CD14-positive monocyte (primary cell): ENCODE measurements around the gene NUMB. TPM values are rescaled to one million over a fixed set of nuclear protein-coding genes. Genes with fewer than 3 reads are reported as not detected.
"Not testable (repeated sequence)": the region's sequence is repeated elsewhere in the genome, so short reads cannot be mapped to it uniquely, and the experiment has no call there.

Experiments
- DNase-seq, 3 donors: peaks; one replicate each; pipeline ENCODE4 v3.0.0-alpha.2; 2011 to 2022
- H2AFZ ChIP-seq: 2 replicates; pipeline ENCODE4 v1.6.0; 2012; ENCODE audit warnings: mild to moderate bottlenecking, low read depth, low read length, inconsistent platforms; ENCODE audit not compliant: insufficient read depth, poor library complexity, severe bottlenecking
- H3K27ac ChIP-seq, 2 donors: 1 replicate in 1 of 2; 2 replicates in 1 of 2; pipeline ENCODE4 v1.5.1; 2012 to 2013; ENCODE audit warnings: low read length in 2 of 2, control low read depth in 1 of 2, inconsistent platforms in 1 of 2, low read depth in 1 of 2, mild to moderate bottlenecking in 1 of 2
- H3K27me3 ChIP-seq, 2 donors: one replicate each; pipeline versions ENCODE4 v1.6.0 to v1.6.1; 2011 to 2013; ENCODE audit warnings: low read length in 2 of 2; ENCODE audit not compliant: control insufficient read depth in 2 of 2, insufficient read depth in 2 of 2
- H3K36me3 ChIP-seq, 2 donors: replicated peaks in 1 of 2; 1 replicate in 1 of 2; 2 replicates in 1 of 2; pipeline versions ENCODE4 v1.5.1 to v1.6.1; 2012 to 2013; ENCODE audit warnings: low read length in 2 of 2, control low read depth in 1 of 2, inconsistent platforms in 1 of 2, mild to moderate bottlenecking in 1 of 2; ENCODE audit not compliant: insufficient read depth in 2 of 2, control insufficient read depth in 1 of 2
- H3K4me1 ChIP-seq, 2 donors: 1 replicate in 1 of 2; 2 replicates in 1 of 2; pipeline versions ENCODE4 v1.5.1 to v1.6.1; 2012 to 2013; ENCODE audit warnings: low read length in 2 of 2, control low read depth in 1 of 2, inconsistent platforms in 1 of 2, mild to moderate bottlenecking in 1 of 2, moderate library complexity in 1 of 2; ENCODE audit not compliant: insufficient read depth in 2 of 2, control insufficient read depth in 1 of 2
- H3K4me2 ChIP-seq: replicated peaks from 2 replicates; pipeline ENCODE3; 2012; ENCODE audit warnings: low read length, moderate library complexity, mild to moderate bottlenecking; ENCODE audit not compliant: poor library complexity, severe bottlenecking; ENCODE audit errors: extremely low read depth
- H3K4me3 ChIP-seq, 3 experiments: fragments of 200-600 bp in 1 of 3; sonication (generic) in 1 of 3; replicated peaks in 1 of 3; 1 replicate in 2 of 3; 2 replicates in 1 of 3; pipeline ENCODE4 v1.5.1; 2011 to 2013; ENCODE audit warnings: low read length in 3 of 3, mild to moderate bottlenecking in 3 of 3, control low read depth in 2 of 3, low read depth in 2 of 3, inconsistent platforms in 1 of 3, moderate library complexity in 1 of 3
- H3K79me2 ChIP-seq: 2 replicates; pipeline ENCODE4 v1.6.0; 2012; ENCODE audit warnings: mild to moderate bottlenecking, control low read depth, inconsistent platforms, low read length, moderate library complexity; ENCODE audit not compliant: insufficient read depth
- H3K9ac ChIP-seq: 2 replicates; pipeline ENCODE4 v1.6.0; 2017; ENCODE audit warnings: low read length, mild to moderate bottlenecking; ENCODE audit not compliant: insufficient read depth, poor library complexity, severe bottlenecking
- H3K9me3 ChIP-seq, 2 donors: replicated peaks in 1 of 2; 1 replicate in 1 of 2; 2 replicates in 1 of 2; pipeline versions ENCODE4 v1.5.1 to v1.6.1; 2012 to 2013; ENCODE audit warnings: low read length in 2 of 2, control low read depth in 1 of 2; ENCODE audit not compliant: control insufficient read depth in 1 of 2, insufficient read depth in 1 of 2
- H4K20me1 ChIP-seq: 2 replicates; pipeline ENCODE4 v1.6.0; 2012; ENCODE audit warnings: mild to moderate bottlenecking, low read length, control low read depth, moderate library complexity; ENCODE audit not compliant: insufficient read depth
- H3K27ac Mint-ChIP-seq, 7 donors: one replicate each; pipeline ENCODE4 v1.8.0; 2020; ENCODE audit warnings: mild to moderate bottlenecking in 7 of 7, mixed read lengths in 7 of 7, moderate library complexity in 6 of 7, inconsistent platforms in 2 of 7
- H3K27me3 Mint-ChIP-seq, 3 donors: one replicate each; pipeline ENCODE4 v1.8.0; 2021 to 2022; ENCODE audit warnings: low read depth in 3 of 3, mild to moderate bottlenecking in 3 of 3, mixed read lengths in 3 of 3, moderate library complexity in 3 of 3, inconsistent platforms in 1 of 3
- H3K36me3 Mint-ChIP-seq, 2 donors: one replicate each; pipeline ENCODE4 v1.8.0; 2020; ENCODE audit warnings: mixed read lengths in 2 of 2, inconsistent platforms in 1 of 2, mild to moderate bottlenecking in 1 of 2
- H3K4me1 Mint-ChIP-seq: one replicate; pipeline ENCODE4 v1.8.0; 2020; ENCODE audit warnings: mild to moderate bottlenecking, mixed read lengths
- H3K4me3 Mint-ChIP-seq, 2 donors: one replicate each; pipeline ENCODE4 v1.8.0; 2020; ENCODE audit warnings: mild to moderate bottlenecking in 2 of 2, mixed read lengths in 2 of 2, moderate library complexity in 1 of 2
- H3K9me3 Mint-ChIP-seq, 7 donors: one replicate each; pipeline ENCODE4 v1.8.0; 2020 to 2022; ENCODE audit warnings: mixed read lengths in 7 of 7, mild to moderate bottlenecking in 6 of 7, moderate library complexity in 6 of 7, inconsistent platforms in 2 of 7
- WGBS: methylation state at CpG from one replicate; pipeline ENCODE4 v1.1.5; 2013; ENCODE audit warnings: missing lambda C conversion rate; ENCODE audit not compliant: insufficient coverage; 5-methylcytosine and 5-hydroxymethylcytosine counted together
- intact Hi-C, 2 donors: fragments of 100-400 bp; cut with micrococcal nuclease; formaldehyde crosslinking; loops; one replicate each; pipeline versions ENCODE4 v1.15.0 to v1.15.1; 2023
- polyA plus RNA-seq, 3 donors: library from polyadenylated mRNA; depleted of rRNA in 1 of 3; unstranded in 2 of 3; stranded (reverse) in 1 of 3; fragments of 300-500 nt in 2 of 3; fragments of >200 nt in 1 of 3; fragmentation: Illumina TruSeq in 2 of 3; gene quantifications; 1 replicate in 2 of 3; 2 replicates in 1 of 3; pipeline ENCODE4 v1.2.3, GENCODE V29; 2012 to 2021
- TF ChIP-seq, protein P1 (sequence below): fragments of 200-600 bp; IDR thresholded peaks from one replicate; pipeline ENCODE4 v1.8.0; 2022; ENCODE audit warnings: antibody characterized with exemption, mild to moderate bottlenecking

Gene NUMB
- polyA plus RNA-seq, 3 donors, result 83.4 to 223 (median 126) TPM

GRCh38 chr14:73393375-73393774 lies 65.0 kb downstream of the NUMB start:
- H3K9ac ChIP-seq, result no peak overlapping the region
- TF ChIP-seq, protein P1, sequence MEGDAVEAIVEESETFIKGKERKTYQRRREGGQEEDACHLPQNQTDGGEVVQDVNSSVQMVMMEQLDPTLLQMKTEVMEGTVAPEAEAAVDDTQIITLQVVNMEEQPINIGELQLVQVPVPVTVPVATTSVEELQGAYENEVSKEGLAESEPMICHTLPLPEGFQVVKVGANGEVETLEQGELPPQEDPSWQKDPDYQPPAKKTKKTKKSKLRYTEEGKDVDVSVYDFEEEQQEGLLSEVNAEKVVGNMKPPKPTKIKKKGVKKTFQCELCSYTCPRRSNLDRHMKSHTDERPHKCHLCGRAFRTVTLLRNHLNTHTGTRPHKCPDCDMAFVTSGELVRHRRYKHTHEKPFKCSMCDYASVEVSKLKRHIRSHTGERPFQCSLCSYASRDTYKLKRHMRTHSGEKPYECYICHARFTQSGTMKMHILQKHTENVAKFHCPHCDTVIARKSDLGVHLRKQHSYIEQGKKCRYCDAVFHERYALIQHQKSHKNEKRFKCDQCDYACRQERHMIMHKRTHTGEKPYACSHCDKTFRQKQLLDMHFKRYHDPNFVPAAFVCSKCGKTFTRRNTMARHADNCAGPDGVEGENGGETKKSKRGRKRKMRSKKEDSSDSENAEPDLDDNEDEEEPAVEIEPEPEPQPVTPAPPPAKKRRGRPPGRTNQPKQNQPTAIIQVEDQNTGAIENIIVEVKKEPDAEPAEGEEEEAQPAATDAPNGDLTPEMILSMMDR, result no peak
- Mint-ChIP-seq H3K9me3 (no peaks in the 10 kb centered on the region), H3K36me3 (peaks cover 23 to 49% of the 10 kb centered on the region in 2 donors), H3K4me3 (no peak overlapping the region), H3K27ac (no peak overlapping the region), H3K4me1 (no peaks in the 10 kb centered on the region), H3K27me3 (peaks cover 0 to 1% (median 0%) of the 10 kb centered on the region in 3 donors)
- peaks cover 60% of the 10 kb centered on the region for H3K79me2 ChIP-seq
- peaks cover 100% of the 10 kb centered on the region for H4K20me1 ChIP-seq
- no peaks in the 10 kb centered on the region for H3K9me3 ChIP-seq
- no peak overlapping the region for H3K27ac ChIP-seq
- H3K4me2 ChIP-seq, result no peak overlapping the region
- no peak for DNase-seq
- peaks cover 14 to 57% of the 10 kb centered on the region in 2 donors for H3K36me3 ChIP-seq
- no peak overlapping the region for H2AFZ ChIP-seq
- intact Hi-C loops, result no loop called here
- H3K27me3 ChIP-seq, result no peaks in the 10 kb centered on the region
- no peaks in the 10 kb centered on the region for H3K4me1 ChIP-seq
- no peak overlapping the region for H3K4me3 ChIP-seq

DNA sequence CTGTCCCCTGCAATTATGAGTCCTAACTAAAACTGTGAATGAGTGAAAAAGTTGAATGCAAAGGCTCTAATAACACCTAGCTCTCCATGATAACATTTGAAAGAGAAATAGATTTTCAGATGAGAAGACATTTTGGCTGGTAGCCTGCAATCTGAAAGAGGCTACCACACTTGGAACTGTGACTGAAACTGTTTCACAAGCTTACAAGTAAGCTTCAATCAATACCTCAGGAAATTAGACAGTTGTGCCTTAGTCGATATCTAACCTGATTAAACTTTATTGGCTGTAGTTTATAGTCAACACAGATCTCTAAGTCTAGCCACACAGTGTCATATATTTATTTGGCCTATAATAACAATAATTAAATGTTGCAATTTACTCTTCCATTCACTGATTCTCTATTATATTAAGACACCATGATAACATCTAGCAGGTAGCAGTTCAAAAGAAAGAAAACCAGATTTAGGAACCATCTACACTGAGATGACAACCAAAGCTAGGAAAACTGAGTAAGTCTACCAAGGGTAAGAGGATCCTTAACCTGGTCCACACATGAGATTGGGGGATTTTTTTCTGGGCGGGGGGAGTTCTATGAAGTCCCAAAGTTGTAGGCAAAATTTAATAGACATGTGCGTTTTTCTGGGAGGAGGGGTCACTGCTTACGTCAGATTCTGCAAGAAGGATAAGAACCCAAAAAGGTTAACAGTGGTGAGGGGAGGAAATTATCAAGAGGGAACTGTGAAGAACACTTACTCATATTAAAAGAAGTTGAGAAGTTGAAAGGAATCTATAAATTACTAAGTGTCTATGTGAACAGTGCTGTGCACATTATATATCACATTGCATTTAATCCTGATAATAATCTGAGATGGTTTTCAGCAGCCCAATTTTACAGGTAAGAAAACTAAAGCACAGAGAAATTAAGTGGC lies 65.8 kb downstream of the NUMB start:
- H2AFZ ChIP-seq, result no peak overlapping the region
- peaks cover 19 to 48% of the 10 kb centered on the region in 2 donors for H3K36me3 Mint-ChIP-seq
- H3K79me2 ChIP-seq, result peaks cover 56% of the 10 kb centered on the region
- no peak overlapping the region for H3K4me3 ChIP-seq
- peaks cover 0 to 1% (median 0%) of the 10 kb centered on the region in 3 donors for H3K27me3 Mint-ChIP-seq
- no peak overlapping the region for H3K9ac ChIP-seq
- 90% methylated on average over 2 of the region's 4 CpGs for WGBS
- H3K4me1 ChIP-seq, result no peaks in the 10 kb centered on the region
- H3K4me3 Mint-ChIP-seq, result no peak overlapping the region
- no peak overlapping the region for H3K27ac Mint-ChIP-seq
- H3K4me1 Mint-ChIP-seq, result no peaks in the 10 kb centered on the region
- H3K27ac ChIP-seq, result no peak overlapping the region
- peaks cover 0 to 3% (median 0%) of the 10 kb centered on the region in 7 donors for H3K9me3 Mint-ChIP-seq
- H3K36me3 ChIP-seq, result peaks cover 14 to 52% of the 10 kb centered on the region in 2 donors
- TF ChIP-seq, protein P1, result no peak
- H3K4me2 ChIP-seq, result no peak overlapping the region
- peaks cover 100% of the 10 kb centered on the region for H4K20me1 ChIP-seq
- no peaks in the 10 kb centered on the region for H3K27me3 ChIP-seq
- H3K9me3 ChIP-seq, result no peaks in the 10 kb centered on the region
- no peak for DNase-seq
- intact Hi-C loops, result no loop called here

DNA sequence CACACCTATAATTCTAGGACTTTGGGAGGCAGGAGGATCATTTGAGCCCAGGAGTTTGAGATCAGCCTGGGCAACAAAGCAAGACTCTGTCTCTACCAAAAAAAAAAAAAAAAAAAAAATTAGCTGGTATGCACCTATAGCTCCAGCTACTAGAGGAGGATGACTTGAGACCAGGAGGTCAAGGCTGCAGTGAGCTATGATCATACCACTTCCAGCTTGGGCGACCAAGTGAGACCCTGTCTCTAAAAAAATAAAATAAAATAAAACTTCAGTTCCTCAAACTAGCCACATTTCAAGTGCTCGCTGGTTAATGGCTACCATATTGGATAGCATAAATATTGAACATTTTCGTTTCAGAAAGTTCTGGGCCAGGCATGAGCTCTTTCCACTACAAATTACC lies 70.5 kb downstream of the NUMB start:
- not testable (repeated sequence) for H3K9me3 Mint-ChIP-seq, H3K27ac Mint-ChIP-seq, H3K4me3 Mint-ChIP-seq

More for the DNA sequence above, 70.5 kb downstream of the NUMB start:
- Histone ChIP-seq H3K36me3 (peaks cover 13 to 26% of the 10 kb centered on the region in 2 donors), H3K79me2 (peaks cover 73% of the 10 kb centered on the region), H4K20me1 (peaks cover 100% of the 10 kb centered on the region)
- H3K36me3 Mint-ChIP-seq, result peaks cover 24 to 61% of the 10 kb centered on the region in 2 donors
- H3K27me3 Mint-ChIP-seq, H3K9ac ChIP-seq, DNase-seq, H3K9me3 ChIP-seq, H3K4me3 ChIP-seq, H3K27me3 ChIP-seq, H3K4me2 ChIP-seq, H3K4me1 ChIP-seq, intact Hi-C loops, H3K4me1 Mint-ChIP-seq, H2AFZ ChIP-seq, H3K27ac ChIP-seq: not testable (repeated sequence)
- WGBS, result no CpG with 5 or more reads among the region's 3 CpGs
